NCI-H510A treated with DMSO at 0.1 percent for 48 hours (cell line): ENCODE data around the gene CFAP46.
"Not testable (repeated sequence)": the region's sequence is repeated elsewhere in the genome, so short reads cannot be mapped to it uniquely, and the experiment has no call there.

Experiments
- DNase-seq: peaks from one replicate; lab custom pipeline; 2025; lab: John Stamatoyannopoulos, UW

The CFAP46 gene

DNA sequence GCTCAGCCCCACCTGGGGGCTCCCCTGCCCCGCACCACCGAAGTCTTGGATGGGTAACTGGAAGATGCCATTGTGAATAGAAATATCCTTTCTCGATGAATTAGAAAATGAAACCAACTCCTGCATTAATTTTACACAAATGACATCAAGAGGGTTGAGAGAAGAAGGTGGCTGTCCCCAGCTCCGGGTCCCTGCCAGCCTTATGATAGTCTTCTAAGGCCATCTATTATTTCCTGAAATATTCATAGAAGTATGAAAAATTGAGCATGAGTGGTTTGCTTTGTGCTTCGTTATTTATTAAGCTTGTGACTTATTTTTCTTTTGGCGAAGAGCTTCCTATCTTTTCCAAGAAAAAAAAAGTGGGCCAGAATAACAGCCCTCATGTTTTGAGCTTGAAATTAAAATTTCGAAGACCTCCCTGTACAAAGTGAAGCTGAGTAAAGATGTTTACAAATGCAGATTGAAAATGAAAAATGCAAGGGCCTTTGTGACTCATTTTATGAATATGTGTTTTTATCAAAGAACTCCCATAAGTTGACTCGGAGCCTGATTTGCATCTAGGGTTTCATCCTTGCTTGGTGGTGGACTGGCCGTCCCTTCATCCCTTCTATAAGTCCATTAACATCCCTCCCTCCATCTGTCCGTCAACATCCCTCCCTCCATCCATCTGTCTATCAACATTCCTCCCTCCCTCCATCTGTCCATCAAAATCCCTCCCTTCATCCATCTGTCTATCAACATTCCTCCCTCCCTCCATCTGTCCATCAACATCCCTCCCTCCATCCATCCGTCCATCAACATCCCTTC, 20.5 kb upstream of the CFAP46 start:
- no peak for DNase-seq

DNA sequence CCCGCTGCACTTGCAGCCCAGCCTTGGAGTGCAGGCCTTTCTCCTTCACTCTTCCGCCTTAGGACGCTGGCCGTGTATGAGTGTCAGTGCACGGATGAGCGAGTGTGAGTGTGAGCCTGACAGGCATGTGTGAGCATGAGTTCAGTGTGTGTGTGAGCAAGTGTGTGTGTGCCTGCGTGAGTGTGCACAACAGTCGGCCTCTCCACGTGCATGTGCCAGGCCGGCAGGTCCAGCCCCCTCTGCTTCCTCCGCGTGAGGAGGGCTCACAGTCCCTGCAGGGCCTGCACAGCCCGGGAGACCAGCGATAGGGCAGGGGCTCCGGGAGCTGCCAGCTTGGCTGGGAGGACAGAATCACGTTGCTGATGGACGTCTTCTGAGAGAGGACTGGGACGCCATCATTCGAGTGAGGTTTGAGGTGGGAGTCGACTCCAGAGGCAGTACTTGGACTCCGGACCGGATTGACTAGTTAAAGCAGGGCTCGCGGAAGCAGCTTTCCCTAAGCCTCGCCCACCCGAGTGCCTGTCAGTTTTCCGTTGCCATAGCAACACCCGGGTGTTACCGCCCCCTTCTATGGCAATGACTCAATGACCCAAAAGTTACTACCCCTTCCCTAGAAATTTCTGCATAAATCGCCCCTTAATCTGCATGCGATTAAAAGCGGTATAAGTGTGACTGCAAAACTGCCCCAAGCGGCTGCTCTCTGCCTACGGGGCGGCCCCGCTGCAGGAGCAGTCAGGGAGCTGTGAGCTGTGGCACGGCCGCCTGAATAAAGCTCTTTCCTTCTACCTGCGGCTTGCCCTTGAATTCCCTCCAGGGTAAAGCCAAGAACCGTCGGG, 19.6 kb upstream of the CFAP46 start:
- DNase-seq, result no peak

GRCh38 chr10:132961420-132961786, 19.0 kb upstream of the CFAP46 start:
- DNase-seq, result no peak

DNA sequence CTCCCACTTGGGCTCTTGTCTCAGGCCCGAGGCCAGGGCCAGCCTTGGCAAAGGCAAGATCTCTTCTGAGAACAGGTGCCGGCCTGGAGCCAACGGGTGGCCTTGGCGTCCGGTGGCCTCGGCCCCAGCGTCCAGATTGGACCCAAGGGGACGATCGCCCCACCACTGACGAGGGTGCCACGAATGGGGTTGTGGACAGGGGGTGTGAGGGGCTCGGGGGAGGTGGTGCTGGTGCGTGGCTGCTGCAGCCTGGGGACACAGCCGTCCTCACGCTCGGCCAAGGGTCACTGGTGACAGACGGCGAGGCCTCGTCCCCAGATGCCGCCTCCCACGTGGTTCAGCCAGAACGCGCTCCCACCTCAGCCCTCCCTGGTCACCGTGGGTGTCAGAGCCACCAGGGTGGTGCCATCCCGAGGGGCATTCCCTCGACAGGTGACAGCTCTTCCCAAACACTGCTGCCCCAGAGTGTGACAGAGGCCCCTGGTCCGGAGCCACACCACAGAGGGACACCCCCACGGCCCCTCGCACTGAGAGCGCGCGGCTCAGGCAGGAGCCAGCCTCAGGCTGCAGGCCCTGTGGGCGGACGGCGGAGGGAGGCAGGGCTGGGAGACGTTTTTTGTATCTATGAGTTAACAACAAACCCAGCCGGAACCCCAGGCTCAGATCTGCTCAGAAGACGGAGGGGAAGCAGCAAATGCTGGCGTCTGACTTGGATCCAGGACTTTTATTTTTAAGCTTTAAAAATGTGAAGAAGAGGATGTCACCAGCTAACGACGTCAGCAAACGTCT, 18.5 kb upstream of the CFAP46 start:
- DNase-seq, result no peak

GRCh38 chr10:132960071-132960472, 17.7 kb upstream of the CFAP46 start:
- DNase-seq, result no peak

- DNase-seq, result no peak
These were observed 17.2 kb upstream of the CFAP46 start for GRCh38 chr10:132959559-132959961.

DNA sequence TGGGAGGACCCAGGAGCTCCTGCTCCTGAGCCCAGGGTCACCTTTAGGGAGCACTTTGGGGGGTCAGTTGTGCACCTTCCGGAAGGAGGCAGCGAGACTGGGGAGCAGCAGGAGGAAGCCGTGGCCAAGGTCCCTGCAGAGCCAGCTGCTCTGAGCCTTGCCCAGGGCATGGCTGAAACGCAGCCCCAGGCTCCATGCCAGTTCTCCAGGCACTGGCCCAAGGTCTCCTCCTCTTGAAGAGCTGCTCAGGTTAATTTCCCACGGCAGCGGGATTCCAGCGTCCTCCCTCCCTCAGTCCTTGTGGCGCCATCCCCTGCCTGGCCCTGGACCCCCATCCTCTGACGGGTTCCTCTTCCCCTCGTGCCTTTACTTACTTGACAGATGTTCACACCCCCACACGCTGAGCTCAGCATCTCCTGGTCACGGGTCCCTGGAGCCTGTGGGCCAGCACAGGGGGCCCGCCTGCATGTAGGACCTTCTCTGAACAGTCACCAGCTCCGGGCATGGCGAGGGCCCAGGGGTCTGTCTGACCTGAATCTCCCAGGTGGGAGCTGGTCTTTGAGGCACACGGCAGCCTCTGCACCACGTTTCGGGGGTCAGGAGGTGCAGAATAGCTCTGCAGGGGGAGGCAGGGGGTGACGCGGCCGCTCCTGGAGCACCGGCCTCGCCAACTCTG, 16.7 kb upstream of the CFAP46 start:
- DNase-seq, result no peak

- no peak for DNase-seq
These were observed 15.9 kb upstream of the CFAP46 start for GRCh38 chr10:132957981-132958882.

DNA sequence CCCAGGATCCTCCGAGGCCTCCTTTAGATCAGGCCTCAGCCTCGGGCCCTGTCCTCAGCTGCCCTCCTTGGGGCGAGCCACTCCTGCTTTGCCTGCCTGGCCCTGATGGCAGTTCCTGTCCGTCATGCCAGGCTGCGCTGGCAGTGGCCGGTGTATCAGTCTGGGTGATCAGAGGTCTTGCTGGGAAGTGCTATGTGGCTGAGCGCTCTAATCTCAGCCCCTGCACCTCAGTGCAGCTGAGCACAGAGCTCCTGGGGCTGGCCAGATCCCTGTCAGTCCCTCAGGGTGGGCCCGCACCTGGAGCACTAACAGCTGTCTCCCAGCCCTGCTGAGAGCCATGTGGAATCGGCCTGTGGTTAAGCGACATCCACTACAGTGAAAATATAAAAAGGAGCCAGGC, 14.8 kb upstream of the CFAP46 start:
- DNase-seq, result no peak

DNA sequence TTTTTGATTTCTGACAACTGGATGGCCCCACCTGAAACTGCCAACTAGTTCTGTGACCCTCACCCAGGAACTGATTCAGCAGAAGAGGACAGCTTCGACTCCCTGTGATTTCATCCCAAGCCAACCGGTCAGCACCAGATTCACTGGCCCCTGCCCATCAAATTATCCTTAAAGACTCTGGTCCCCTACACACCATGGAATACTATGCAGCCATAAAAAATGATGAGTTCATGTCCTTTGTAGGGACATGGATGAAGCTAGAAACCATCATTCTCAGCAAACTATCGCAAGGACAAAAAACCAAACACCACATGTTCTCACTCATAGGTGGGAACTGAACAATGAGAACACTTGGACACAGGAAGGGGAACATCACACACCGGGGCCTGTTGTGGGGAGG, 13.9 kb upstream of the CFAP46 start:
- DNase-seq, result not testable (repeated sequence)

DNA sequence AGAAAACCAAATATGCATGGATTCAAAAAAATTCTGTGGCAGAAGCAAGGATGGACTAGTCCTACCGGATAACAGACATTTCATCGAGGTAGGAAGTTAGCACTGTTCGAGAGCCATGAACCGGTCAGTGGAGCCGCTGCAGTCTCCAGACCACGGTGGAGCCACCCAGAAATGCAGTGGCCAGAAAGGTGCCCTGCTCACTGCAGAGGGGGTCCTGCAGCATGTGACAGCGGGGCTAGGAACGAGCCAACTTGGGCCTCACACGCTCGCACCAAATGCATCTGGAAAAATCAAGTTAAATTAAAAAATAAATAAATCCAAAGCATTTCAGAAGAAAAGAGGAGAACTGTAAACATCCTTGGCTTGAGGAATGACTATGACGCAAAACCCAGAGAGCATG, 13.1 kb upstream of the CFAP46 start:
- DNase-seq, result no peak

DNA sequence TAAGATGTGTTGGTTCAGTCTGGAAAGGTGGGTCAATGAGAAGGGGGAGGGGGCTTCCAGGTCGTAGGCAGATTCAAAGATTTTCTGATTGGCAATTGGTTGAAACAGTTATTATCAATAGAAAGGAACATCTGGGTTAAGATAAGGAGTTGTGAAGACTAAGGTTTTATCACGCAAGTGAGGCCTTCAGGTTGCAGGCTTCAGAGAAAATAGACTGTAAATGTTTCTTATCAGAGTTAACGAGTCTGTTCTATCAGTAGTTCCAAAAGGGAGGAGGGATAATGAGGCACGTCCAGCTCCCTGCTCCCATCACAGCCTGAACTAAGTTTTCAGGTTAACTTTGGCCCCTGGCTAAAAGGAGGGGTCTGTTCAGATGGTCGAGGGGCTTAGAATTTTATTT, 11.1 kb upstream of the CFAP46 start:
- no peak for DNase-seq

DNA sequence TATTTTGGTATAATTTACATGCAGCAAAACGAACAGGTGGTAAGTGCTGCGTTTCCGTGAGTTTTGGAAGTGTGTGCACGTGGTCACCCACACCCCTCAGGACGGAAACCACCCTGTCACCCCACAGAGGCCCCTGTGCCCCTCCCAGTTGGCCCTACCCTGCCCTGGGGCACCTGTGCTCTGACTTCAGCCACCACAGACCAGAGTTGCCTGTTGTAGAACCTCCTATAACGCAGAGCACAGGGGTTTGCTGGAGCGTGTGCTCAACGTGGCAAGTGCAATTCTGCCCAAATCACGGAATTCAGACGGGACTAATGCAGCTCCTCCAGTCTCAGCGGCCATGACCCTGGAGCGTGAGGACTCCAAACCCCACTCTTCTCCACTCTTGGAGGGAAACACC, 9.6 kb upstream of the CFAP46 start:
- DNase-seq, result no peak

GRCh38 chr10:132948351-132948750, 6.0 kb upstream of the CFAP46 start:
- DNase-seq, result no peak

- DNase-seq, result no peak
These were observed 5.5 kb upstream of the CFAP46 start for GRCh38 chr10:132947843-132948242.

GRCh38 chr10:132946806-132947546, 4.6 kb upstream of the CFAP46 start:
- DNase-seq, result no peak

GRCh38 chr10:132946311-132946710, 3.9 kb upstream of the CFAP46 start:
- DNase-seq, result no peak

GRCh38 chr10:132945894-132946255, 3.5 kb upstream of the CFAP46 start:
- DNase-seq, result no peak

- no peak for DNase-seq
These were observed 2.9 kb upstream of the CFAP46 start for GRCh38 chr10:132945125-132945893.

- DNase-seq, result no peak
These were observed 2.1 kb upstream of the CFAP46 start for GRCh38 chr10:132944510-132944909.
